ENCODE results near the gene NTSR2. TPM values are rescaled to one million over a fixed set of nuclear protein-coding genes. Genes with fewer than 3 reads are reported as not detected.

NTSR2 gene
- total RNA-seq, 2 experiments from 2014 or later, result not detected

GRCh38 chr2:11612553-11613215 lies 57.3 kb downstream of the NTSR2 start:
- no peaks in the 10 kb centered on the region for H3K36me3 Mint-ChIP-seq (ENCODE audit: low read depth)
- no peaks in the 10 kb centered on the region for H3K9me3 Mint-ChIP-seq (ENCODE audit: insufficient read depth)
- H3K27ac Mint-ChIP-seq, result no peak overlapping the region
- CTCF ChIA-PET, result no interaction called here
- DNase-seq (no peak), ATAC-seq (no peak)
- POLR2A ChIA-PET, result no interaction called here
- no peaks in the 10 kb centered on the region for H3K4me1 Mint-ChIP-seq (ENCODE audit: low read depth)
- no peaks in the 10 kb centered on the region for H3K27me3 Mint-ChIP-seq (ENCODE audit: low read depth)
- H3K4me3 Mint-ChIP-seq, result no peak overlapping the region

- H3K27ac Mint-ChIP-seq, result no peak overlapping the region
- H3K27me3 Mint-ChIP-seq (ENCODE audit: low read depth), result no peaks in the 10 kb centered on the region
- ChIA-PET POLR2A (no interaction called here), CTCF (no interaction called here)
- no peaks in the 10 kb centered on the region for H3K36me3 Mint-ChIP-seq (ENCODE audit: low read depth)
- no peak for ATAC-seq
- no peak for DNase-seq
- H3K4me3 Mint-ChIP-seq, result no peak overlapping the region
- no peaks in the 10 kb centered on the region for H3K9me3 Mint-ChIP-seq (ENCODE audit: insufficient read depth)
- no peaks in the 10 kb centered on the region for H3K4me1 Mint-ChIP-seq (ENCODE audit: low read depth)
Observed at GRCh38 chr2:11611251-11611650, 58.7 kb downstream of the NTSR2 start.

GRCh38 chr2:11610624-11611242 lies 59.3 kb downstream of the NTSR2 start:
- no peaks in the 10 kb centered on the region for H3K27me3 Mint-ChIP-seq (ENCODE audit: low read depth)
- ChIA-PET POLR2A (no interaction called here), CTCF (no interaction called here)
- H3K4me3 Mint-ChIP-seq, result no peak overlapping the region
- ATAC-seq (no peak), DNase-seq (no peak)
- H3K36me3 Mint-ChIP-seq (ENCODE audit: low read depth), result no peaks in the 10 kb centered on the region
- H3K9me3 Mint-ChIP-seq (ENCODE audit: insufficient read depth), result no peaks in the 10 kb centered on the region
- H3K4me1 Mint-ChIP-seq (ENCODE audit: low read depth), result no peaks in the 10 kb centered on the region
- H3K27ac Mint-ChIP-seq, result no peak overlapping the region

Other genes starting within 250 kb of the NTSR2 start
- 1 to 10 TPM; 8.2 to 8.4 TPM for gene E2F6, start 204.0 kb downstream of the NTSR2 start, total RNA-seq
- gene GREB1, start 136.2 kb downstream of the NTSR2 start, total RNA-seq, result under 1 TPM; 0.42 to 0.68 TPM
- gene LPIN1, start 76.4 kb upstream of the NTSR2 start, total RNA-seq, result 10 to 100 TPM; 46.8 to 54.7 TPM

All from activated CD8-positive, alpha-beta T cell treated with anti-CD3 and anti-CD28 coated beads, Interleukin-2, amount 10 ng/mL, durations not matched to agents 7 days and 5 days (primary cell).